HG03025 (cell line): Measurements from ENCODE around the gene CAMK2B.

ENCODE experiments used
- ATAC-seq: cut with Tn5 transposase; IDR thresholded peaks from one replicate; pipeline ENCODE4 v1.9.1; 2021; ENCODE audit warnings: mild to moderate bottlenecking, moderate library complexity; ENCODE audit not compliant: unreplicated experiment, low FRiP score

CAMK2B gene

GRCh38 chr7:44220358-44221112 is 104.9 kb downstream of the CAMK2B start:
- no peak for ATAC-seq

GRCh38 chr7:44220046-44220357 is 105.4 kb downstream of the CAMK2B start:
- ATAC-seq, result no peak

GRCh38 chr7:44219371-44220045 is 105.9 kb downstream of the CAMK2B start:
- no peak for ATAC-seq

GRCh38 chr7:44218418-44219201 is 106.8 kb downstream of the CAMK2B start:
- ATAC-seq, result no peak

- no peak for ATAC-seq
Measured at GRCh38 chr7:44217852-44218402, 107.5 kb downstream of the CAMK2B start.

GRCh38 chr7:44217223-44217714 is 108.1 kb downstream of the CAMK2B start:
- no peak for ATAC-seq

GRCh38 chr7:44216521-44217222 is 108.7 kb downstream of the CAMK2B start:
- no peak for ATAC-seq

- ATAC-seq, result no peak
Measured at GRCh38 chr7:44216019-44216418, 109.4 kb downstream of the CAMK2B start.

- no peak for ATAC-seq
Measured at GRCh38 chr7:44215531-44215930, 109.9 kb downstream of the CAMK2B start.

GRCh38 chr7:44213877-44214388 is 111.5 kb downstream of the CAMK2B start:
- no peak for ATAC-seq

- ATAC-seq, result no peak
Measured at GRCh38 chr7:44213206-44213876, 112.1 kb downstream of the CAMK2B start.

- no peak for ATAC-seq
Measured at GRCh38 chr7:44212581-44213184, 112.7 kb downstream of the CAMK2B start.

- no peak for ATAC-seq
Measured at GRCh38 chr7:44212018-44212417, 113.4 kb downstream of the CAMK2B start.

GRCh38 chr7:44211126-44211675 is 114.2 kb downstream of the CAMK2B start:
- no peak for ATAC-seq

GRCh38 chr7:44210107-44210506 is 115.3 kb downstream of the CAMK2B start:
- ATAC-seq, result no peak

- ATAC-seq, result no peak
Measured at GRCh38 chr7:44208085-44208484, 117.3 kb downstream of the CAMK2B start.

GRCh38 chr7:44206008-44206407 is 119.4 kb downstream of the CAMK2B start:
- ATAC-seq, result no peak

GRCh38 chr7:44201813-44202212 is 123.6 kb downstream of the CAMK2B start:
- no peak for ATAC-seq
